Endothelial cell of hepatic sinusoid (primary cell): ENCODE results near the gene RIMBP3B.
"Not testable (repeated sequence)": the region's sequence is repeated elsewhere in the genome, so short reads cannot be mapped to it uniquely, and the experiment has no call there.

ENCODE experiments used
- in situ Hi-C: cut with HindIII; loops from 2 replicates; pipeline ENCODE4 v1.10.0; 2017; ENCODE audit warnings: low sequenced_read_pairs

Gene RIMBP3B

GRCh38 chr22:21407792-21408191 lies 24.2 kb downstream of the RIMBP3B start:
- in situ Hi-C loops = not testable (repeated sequence)

GRCh38 chr22:21416375-21416774 lies 32.8 kb downstream of the RIMBP3B start:
- in situ Hi-C loops = not testable (repeated sequence)

GRCh38 chr22:21417227-21417746 lies 33.7 kb downstream of the RIMBP3B start, which contains the start of gene HIC2:
HIC2 (plus strand) TSS chr22:21417371; CDS start chr22:21442832, 25,461 bp downstream.
- in situ Hi-C loops = not testable (repeated sequence)

- in situ Hi-C loops = not testable (repeated sequence)
Measured at GRCh38 chr22:21417853-21418252, 34.3 kb downstream of the RIMBP3B start.

GRCh38 chr22:21418974-21419638 lies 35.6 kb downstream of the RIMBP3B start:
- in situ Hi-C loops = not testable (repeated sequence)

GRCh38 chr22:21420180-21420763 lies 36.7 kb downstream of the RIMBP3B start:
- in situ Hi-C loops = not testable (repeated sequence)

GRCh38 chr22:21424084-21424709 lies 40.6 kb downstream of the RIMBP3B start:
- in situ Hi-C loops = not testable (repeated sequence)

GRCh38 chr22:21434378-21435233 lies 51.1 kb downstream of the RIMBP3B start:
- in situ Hi-C loops = not testable (repeated sequence)

GRCh38 chr22:21435998-21436810 lies 52.7 kb downstream of the RIMBP3B start:
- in situ Hi-C loops = not testable (repeated sequence)

- in situ Hi-C loops = not testable (repeated sequence)
Measured at GRCh38 chr22:21438013-21438412, 54.5 kb downstream of the RIMBP3B start.
